Measurements from ENCODE around the gene ALDH7A1. TPM values are rescaled to one million over a fixed set of nuclear protein-coding genes. Genes with fewer than 3 reads are reported as not detected.

Gene ALDH7A1
- total RNA-seq, 1 experiment from 2014 or later = 176 TPM

- ATAC-seq = no peak
- TF ChIP-seq ZNF512 (CRISPR knock-in tag; IDR thresholded peaks at IDR 0.05; ENCODE audit: borderline replicate concordance) = no peak
- no peak for TF ChIP-seq ZNF138 (CRISPR knock-in tag; conservative IDR thresholded peaks at IDR 0.05)
- TF ChIP-seq AR (CRISPR knock-in tag; IDR thresholded peaks at IDR 0.05) = no peak
- TF ChIP-seq GRHL2 (CRISPR knock-in tag; IDR thresholded peaks at IDR 0.05; ENCODE audit: insufficient replicate concordance, severe bottlenecking) = no peak
- TF ChIP-seq RELA (CRISPR knock-in tag; IDR thresholded peaks at IDR 0.05; ENCODE audit: borderline replicate concordance) = no peak
- TF ChIP-seq JAZF1 (CRISPR knock-in tag; IDR thresholded peaks at IDR 0.05) = no peak
- no peak for TF ChIP-seq NR3C1 (CRISPR knock-in tag; conservative IDR thresholded peaks at IDR 0.05; ENCODE audit: low read depth)
- no peak for TF ChIP-seq MLX (CRISPR knock-in tag; IDR thresholded peaks at IDR 0.05)
- TF ChIP-seq TEAD1 (CRISPR knock-in tag; IDR thresholded peaks at IDR 0.05) = no peak
- no peak for TF ChIP-seq ZBTB43 (CRISPR knock-in tag; IDR thresholded peaks at IDR 0.05)
- no peak for TF ChIP-seq PRDM15 (CRISPR knock-in tag; IDR thresholded peaks at IDR 0.05)
- TF ChIP-seq ATF2 (CRISPR knock-in tag; IDR thresholded peaks at IDR 0.05; ENCODE audit: borderline replicate concordance, low read depth) = no peak
- no peak for TF ChIP-seq ARID4B (CRISPR knock-in tag; IDR thresholded peaks at IDR 0.05; ENCODE audit: borderline replicate concordance)
- no peak for TF ChIP-seq TEAD4 (CRISPR knock-in tag; IDR thresholded peaks at IDR 0.05)
- no peak for TF ChIP-seq ZNF232 (CRISPR knock-in tag; IDR thresholded peaks at IDR 0.05)
- Mint-ChIP-seq H3K27ac (no peak overlapping the region), H3K27me3 (ENCODE audit: low read depth) (no peaks in the 10 kb centered on the region), H3K36me3 (peaks cover 60% of the 10 kb centered on the region), H3K4me1 (peaks cover 30% of the 10 kb centered on the region), H3K9me3 (no peaks in the 10 kb centered on the region), H3K4me3 (no peak overlapping the region)
- no peak for DNase-seq (ENCODE audit: low spot score)
- POLR2A ChIA-PET = no interaction called here
- CTCF ChIA-PET = no interaction called here
Measured at GRCh38 chr5:126589536-126590297, 5.3 kb downstream of the ALDH7A1 start.

Measured in WTC11 (cell line).